ENCODE data around the gene SMAD1. TPM values are rescaled to one million over a fixed set of nuclear protein-coding genes. Genes with fewer than 3 reads are reported as not detected.
"Not testable (repeated sequence)": the region's sequence is repeated elsewhere in the genome, so short reads cannot be mapped to it uniquely, and the experiment has no call there.

The SMAD1 gene
- total RNA-seq, 1 donor, result 36.0 TPM

DNA sequence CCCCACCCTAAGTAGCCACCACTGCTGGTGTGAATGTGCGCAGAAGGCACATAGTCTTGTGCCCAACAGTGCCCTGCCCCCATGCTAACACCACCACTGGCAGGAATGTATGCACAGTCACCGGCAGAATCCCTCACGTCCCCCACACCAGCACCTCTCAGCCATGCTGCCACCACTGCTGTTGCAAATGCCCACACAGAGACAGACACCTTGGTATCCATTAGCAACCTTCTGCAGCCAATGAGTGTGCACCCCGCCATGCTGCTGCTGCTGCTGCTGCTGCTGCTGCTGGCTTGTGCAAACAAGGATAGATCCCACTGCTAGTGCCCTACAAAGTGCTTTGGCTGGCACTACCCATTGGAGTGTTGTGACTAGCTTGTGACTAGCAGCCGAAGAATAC is 85.1 kb downstream of the SMAD1 start:
- H3K4me3 ChIP-seq (ENCODE audit: low read depth, low read length), result no peak overlapping the region
- no peak for DNase-seq (ENCODE audit: low read depth)
- TF ChIP-seq, protein P1, sequence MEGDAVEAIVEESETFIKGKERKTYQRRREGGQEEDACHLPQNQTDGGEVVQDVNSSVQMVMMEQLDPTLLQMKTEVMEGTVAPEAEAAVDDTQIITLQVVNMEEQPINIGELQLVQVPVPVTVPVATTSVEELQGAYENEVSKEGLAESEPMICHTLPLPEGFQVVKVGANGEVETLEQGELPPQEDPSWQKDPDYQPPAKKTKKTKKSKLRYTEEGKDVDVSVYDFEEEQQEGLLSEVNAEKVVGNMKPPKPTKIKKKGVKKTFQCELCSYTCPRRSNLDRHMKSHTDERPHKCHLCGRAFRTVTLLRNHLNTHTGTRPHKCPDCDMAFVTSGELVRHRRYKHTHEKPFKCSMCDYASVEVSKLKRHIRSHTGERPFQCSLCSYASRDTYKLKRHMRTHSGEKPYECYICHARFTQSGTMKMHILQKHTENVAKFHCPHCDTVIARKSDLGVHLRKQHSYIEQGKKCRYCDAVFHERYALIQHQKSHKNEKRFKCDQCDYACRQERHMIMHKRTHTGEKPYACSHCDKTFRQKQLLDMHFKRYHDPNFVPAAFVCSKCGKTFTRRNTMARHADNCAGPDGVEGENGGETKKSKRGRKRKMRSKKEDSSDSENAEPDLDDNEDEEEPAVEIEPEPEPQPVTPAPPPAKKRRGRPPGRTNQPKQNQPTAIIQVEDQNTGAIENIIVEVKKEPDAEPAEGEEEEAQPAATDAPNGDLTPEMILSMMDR (IDR thresholded peaks at IDR 0.05; ENCODE audit: insufficient read depth, low read length), result no peak

GRCh38 chr4:145567516-145567915 is 85.9 kb downstream of the SMAD1 start:
- TF ChIP-seq, protein P1 (IDR thresholded peaks at IDR 0.05; ENCODE audit: insufficient read depth, low read length), result no peak
- no peak overlapping the region for H3K4me3 ChIP-seq (ENCODE audit: low read depth, low read length)
- peak; percentile 15 for DNase-seq (ENCODE audit: low read depth)

- not testable (repeated sequence) for DNase-seq (ENCODE audit: low read depth); H3K4me3 ChIP-seq (ENCODE audit: low read depth, low read length)
These were observed 92.9 kb downstream of the SMAD1 start for GRCh38 chr4:145574546-145574945.

DNA sequence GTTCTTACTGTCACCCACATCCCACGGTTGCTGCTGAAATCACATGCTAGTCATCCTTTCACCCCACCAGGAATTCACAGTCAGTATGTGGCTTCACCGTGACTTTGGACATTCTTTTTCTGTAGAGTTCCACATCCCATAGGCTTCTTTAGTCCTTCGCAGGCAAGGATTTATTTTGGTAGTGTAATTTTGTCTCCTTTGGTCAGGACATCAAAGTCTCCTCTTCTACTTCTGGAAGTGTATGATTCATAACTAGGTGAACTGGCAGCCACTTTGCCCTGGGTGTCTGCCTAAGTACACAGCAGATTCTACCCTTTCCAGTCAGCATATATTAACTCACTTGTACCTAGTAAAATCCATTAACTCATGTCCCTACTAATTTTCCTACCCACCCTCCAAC is 99.3 kb downstream of the SMAD1 start:
- TF ChIP-seq, protein P1 (IDR thresholded peaks at IDR 0.05; ENCODE audit: insufficient read depth, low read length), result no peak
- H3K4me3 ChIP-seq (ENCODE audit: low read depth, low read length), result no peak overlapping the region
- DNase-seq (ENCODE audit: low read depth), result no peak

DNA sequence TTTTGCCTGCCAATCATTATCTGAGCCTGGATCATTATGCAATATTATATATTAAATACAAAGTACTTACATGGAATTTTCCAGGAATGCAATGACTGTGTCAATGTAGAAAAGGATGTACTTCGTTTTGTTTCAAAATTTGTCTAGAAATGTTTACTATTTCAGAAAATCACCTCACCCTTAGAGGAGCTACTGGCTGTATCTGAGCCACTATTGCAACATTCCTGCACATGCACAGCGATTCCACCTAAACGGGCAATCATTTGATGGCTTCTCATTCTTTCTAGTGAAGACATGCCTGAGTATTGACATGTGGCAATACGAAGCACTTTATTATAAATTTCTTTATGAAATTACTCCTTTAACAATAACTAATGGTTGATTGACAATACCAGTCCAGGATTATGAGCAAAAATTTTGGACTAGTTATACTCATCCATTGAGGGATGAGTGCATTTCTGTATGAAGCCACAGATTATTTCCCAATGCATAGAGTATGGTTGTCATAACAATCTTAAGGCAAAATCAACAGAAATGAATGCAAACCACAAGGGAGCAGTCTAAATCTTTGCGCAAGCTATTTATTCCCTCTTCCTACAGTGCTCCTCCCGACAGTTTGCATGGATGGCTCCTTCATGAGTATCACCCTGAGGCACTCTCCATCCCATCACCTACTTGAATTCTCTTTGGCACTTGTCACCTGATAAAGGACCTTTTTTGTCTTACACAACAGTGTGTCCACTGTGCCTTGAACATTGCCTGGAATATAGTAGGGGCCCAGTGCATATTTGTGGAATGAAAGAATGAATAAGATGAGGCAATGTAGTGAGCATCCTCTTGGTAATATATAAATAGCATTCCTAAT is 101.8 kb downstream of the SMAD1 start:
- no peak overlapping the region for H3K4me3 ChIP-seq (ENCODE audit: low read depth, low read length)
- no peak for DNase-seq (ENCODE audit: low read depth)

GRCh38 chr4:145587088-145587754 is 105.6 kb downstream of the SMAD1 start:
- no peak overlapping the region for H3K4me3 ChIP-seq (ENCODE audit: low read depth, low read length)
- TF ChIP-seq, protein P1 (IDR thresholded peaks at IDR 0.05; ENCODE audit: insufficient read depth, low read length), result no peak
- no peak for DNase-seq (ENCODE audit: low read depth)

More for the DNA sequence above, 101.8 kb downstream of the SMAD1 start:
- TF ChIP-seq, protein P1 (IDR thresholded peaks at IDR 0.05; ENCODE audit: insufficient read depth, low read length), result no peak

- not testable (repeated sequence) for H3K4me3 ChIP-seq (ENCODE audit: low read depth, low read length); DNase-seq (ENCODE audit: low read depth)
These were observed 107.7 kb downstream of the SMAD1 start for GRCh38 chr4:145589381-145589780.
